ENCODE measurements around the gene KLHL12.

Gene KLHL12

DNA sequence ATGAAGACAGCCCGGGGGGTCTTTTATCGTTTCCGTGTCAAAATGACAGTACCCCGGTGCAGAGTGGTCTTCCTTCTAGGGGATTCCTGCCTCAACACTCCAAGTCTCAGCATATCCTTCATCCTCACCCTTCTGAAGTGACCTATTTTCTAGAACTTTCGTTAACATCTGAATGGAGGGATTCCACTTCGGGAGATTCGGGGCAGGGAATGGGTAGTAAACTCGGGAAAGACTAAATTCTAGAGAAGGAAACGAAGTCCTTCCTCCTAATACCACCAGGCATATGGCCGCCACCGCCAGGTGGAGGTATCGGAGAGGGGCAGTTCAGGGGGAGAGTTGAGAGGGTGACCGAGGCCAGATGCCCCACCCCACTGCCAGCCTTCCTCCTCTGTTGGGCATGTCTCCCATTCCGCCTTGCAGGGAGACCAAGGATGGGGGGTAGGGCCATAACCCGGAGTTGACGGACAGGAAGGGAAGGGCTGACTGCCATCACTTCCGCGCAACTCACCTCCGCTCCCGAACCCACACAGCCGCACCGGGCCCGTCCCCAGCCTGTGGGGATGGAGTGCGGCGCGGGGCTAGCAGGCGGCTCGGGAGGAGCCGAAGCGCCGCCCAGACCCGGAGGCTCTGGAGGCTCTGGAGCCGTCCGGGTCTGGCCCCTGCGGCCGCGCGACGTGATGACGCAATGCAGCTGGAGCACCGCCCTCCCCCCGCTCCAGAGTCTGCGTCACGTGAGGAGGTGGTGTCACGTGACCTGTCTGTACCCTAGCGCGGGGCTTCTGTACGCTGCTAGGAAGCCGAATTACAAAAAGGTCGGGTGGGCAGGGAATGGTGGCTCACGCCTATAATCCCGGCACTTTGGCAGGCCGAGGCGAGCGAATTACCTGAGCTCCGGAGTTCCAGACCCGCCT lies at the start of gene KLHL12:
KLHL12 (minus strand) TSS at position 654 of the 911 bp plus-strand sequence. CDS start 2,072 bp downstream, outside the sequence.
- peaks cover 40% of the 10 kb centered on the region for H3K4me1 Mint-ChIP-seq
- peak within 1 kb of the TSS; percentile 89 for H3K27ac Mint-ChIP-seq
- peak; percentile 98 for ATAC-seq
- no peaks in the 10 kb centered on the region for H3K27me3 Mint-ChIP-seq
- H3K4me3 Mint-ChIP-seq, result peak within 1 kb of the TSS; percentile 89
- no peaks in the 10 kb centered on the region for H3K9me3 Mint-ChIP-seq
- peaks cover 16% of the 10 kb centered on the region for H3K36me3 Mint-ChIP-seq

DNA sequence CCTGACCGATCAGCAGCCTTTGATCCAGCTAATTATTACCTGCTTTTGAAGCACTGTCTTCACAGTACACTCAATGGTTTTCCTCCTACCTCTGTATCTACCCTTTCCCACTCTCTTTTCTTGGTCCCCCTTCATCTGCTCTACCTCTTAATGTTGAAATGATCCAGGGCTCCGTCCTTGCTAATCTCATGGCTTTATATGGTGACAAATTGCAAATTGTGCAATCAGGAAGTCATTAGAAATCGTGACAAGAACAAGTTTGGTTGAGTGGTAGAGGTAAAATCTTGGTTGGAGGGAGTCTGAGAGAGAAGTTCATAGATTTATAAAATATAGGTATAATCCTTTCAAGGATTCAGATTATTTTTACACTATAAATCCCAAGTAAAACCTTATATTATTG lies 49.6 kb upstream of the KLHL12 start:
- no peaks in the 10 kb centered on the region for H3K4me1 Mint-ChIP-seq
- ATAC-seq, result no peak
- no peaks in the 10 kb centered on the region for H3K9me3 Mint-ChIP-seq
- H3K36me3 Mint-ChIP-seq, result no peaks in the 10 kb centered on the region
- H3K27me3 Mint-ChIP-seq, result peaks cover 20% of the 10 kb centered on the region
- H3K4me3 Mint-ChIP-seq, result no peak overlapping the region
- H3K27ac Mint-ChIP-seq, result no peak overlapping the region

DNA sequence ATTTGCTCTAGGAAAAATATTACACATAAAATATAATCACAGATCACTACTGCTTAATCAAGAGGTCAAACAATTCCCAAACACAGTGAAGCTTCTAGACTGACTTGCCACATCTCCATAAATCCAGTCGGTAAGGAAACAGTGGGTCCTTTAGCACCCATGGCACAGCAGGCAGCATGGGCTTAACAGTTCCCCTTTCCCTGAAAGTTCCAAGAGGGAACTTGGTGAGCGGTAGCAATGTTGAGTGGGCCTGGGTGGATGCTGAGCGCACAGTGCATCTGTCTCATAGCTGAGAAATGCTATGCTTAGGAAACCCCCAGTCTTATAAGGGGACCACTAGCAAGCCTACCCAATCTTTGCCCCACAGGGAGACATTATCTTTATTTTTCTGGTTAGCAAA lies 47.8 kb upstream of the KLHL12 start:
- no peak for ATAC-seq
- Mint-ChIP-seq H3K27me3 (peaks cover 14% of the 10 kb centered on the region), H3K4me3 (no peak overlapping the region), H3K27ac (no peak overlapping the region), H3K4me1 (no peaks in the 10 kb centered on the region), H3K36me3 (no peaks in the 10 kb centered on the region), H3K9me3 (no peaks in the 10 kb centered on the region)

DNA sequence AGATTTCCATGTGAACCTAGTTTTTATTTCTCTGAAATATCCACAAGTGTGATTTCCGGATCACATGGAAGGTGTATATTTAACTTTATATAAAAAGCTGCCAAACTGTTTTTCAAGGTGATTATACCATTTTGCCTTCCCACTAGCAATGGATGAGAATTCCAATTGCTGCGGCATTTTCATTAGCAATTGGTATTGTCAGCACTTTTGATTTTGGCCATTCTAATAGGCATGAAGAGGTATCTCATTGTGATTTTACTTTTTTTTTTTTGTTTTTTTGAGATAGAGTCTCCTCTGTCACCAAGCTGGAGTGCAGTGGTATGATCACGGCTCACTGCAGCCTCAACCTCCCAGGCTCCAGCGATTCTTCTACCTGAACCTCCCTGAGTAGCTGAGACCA lies 45.0 kb upstream of the KLHL12 start:
- Mint-ChIP-seq H3K4me3 (no peak overlapping the region), H3K9me3 (no peaks in the 10 kb centered on the region), H3K4me1 (peaks cover 18% of the 10 kb centered on the region), H3K27me3 (no peaks in the 10 kb centered on the region), H3K27ac (no peak overlapping the region), H3K36me3 (no peaks in the 10 kb centered on the region)
- ATAC-seq, result no peak

DNA sequence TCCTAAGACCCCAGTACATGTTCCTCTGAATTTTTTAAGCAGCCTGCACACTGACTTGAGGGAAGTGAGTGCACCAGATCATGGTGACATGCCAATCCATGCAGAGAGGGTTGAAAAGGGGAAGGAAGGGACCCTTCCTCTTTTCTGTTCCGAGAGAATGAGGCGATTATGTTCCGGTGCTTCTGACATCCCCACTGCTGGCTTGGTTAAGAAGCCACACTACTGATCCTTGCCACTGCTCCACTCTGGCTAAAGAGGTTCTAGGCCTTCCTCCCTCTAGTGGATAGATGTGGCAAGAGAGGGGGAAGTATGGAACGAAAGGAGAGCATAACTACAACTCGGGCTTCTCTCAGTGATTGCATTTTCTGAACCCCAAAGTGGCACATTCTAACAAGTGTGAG lies 41.9 kb upstream of the KLHL12 start:
- H3K4me3 Mint-ChIP-seq, result peak overlapping the region; percentile 45
- H3K27ac Mint-ChIP-seq, result peak overlapping the region; percentile 76
- H3K4me1 Mint-ChIP-seq, result peaks cover 40% of the 10 kb centered on the region

GRCh38 chr1:202968351-202968750 lies 41.3 kb upstream of the KLHL12 start:
- peak overlapping the region; percentile 76 for H3K27ac Mint-ChIP-seq
- H3K9me3 Mint-ChIP-seq, result no peaks in the 10 kb centered on the region
- H3K4me3 Mint-ChIP-seq, result peak overlapping the region; percentile 86

More for the DNA sequence above, 41.9 kb upstream of the KLHL12 start:
- peaks cover 9% of the 10 kb centered on the region for H3K36me3 Mint-ChIP-seq
- peak; percentile 82 for ATAC-seq
- H3K27me3 Mint-ChIP-seq, result no peaks in the 10 kb centered on the region
- H3K9me3 Mint-ChIP-seq, result no peaks in the 10 kb centered on the region

GRCh38 chr1:202967684-202968281 lies 40.7 kb upstream of the KLHL12 start:
- peak; percentile 27 for ATAC-seq
- no peaks in the 10 kb centered on the region for H3K27me3 Mint-ChIP-seq
- peaks cover 18% of the 10 kb centered on the region for H3K36me3 Mint-ChIP-seq
- H3K27ac Mint-ChIP-seq, result peak overlapping the region; percentile 76
- peaks cover 40% of the 10 kb centered on the region for H3K4me1 Mint-ChIP-seq
- H3K9me3 Mint-ChIP-seq, result no peaks in the 10 kb centered on the region
- peak overlapping the region; percentile 86 for H3K4me3 Mint-ChIP-seq

More at GRCh38 chr1:202968351-202968750, 41.3 kb upstream of the KLHL12 start:
- H3K4me1 Mint-ChIP-seq, result peaks cover 40% of the 10 kb centered on the region
- peaks cover 14% of the 10 kb centered on the region for H3K36me3 Mint-ChIP-seq
- H3K27me3 Mint-ChIP-seq, result no peaks in the 10 kb centered on the region
- ATAC-seq, result no peak

DNA sequence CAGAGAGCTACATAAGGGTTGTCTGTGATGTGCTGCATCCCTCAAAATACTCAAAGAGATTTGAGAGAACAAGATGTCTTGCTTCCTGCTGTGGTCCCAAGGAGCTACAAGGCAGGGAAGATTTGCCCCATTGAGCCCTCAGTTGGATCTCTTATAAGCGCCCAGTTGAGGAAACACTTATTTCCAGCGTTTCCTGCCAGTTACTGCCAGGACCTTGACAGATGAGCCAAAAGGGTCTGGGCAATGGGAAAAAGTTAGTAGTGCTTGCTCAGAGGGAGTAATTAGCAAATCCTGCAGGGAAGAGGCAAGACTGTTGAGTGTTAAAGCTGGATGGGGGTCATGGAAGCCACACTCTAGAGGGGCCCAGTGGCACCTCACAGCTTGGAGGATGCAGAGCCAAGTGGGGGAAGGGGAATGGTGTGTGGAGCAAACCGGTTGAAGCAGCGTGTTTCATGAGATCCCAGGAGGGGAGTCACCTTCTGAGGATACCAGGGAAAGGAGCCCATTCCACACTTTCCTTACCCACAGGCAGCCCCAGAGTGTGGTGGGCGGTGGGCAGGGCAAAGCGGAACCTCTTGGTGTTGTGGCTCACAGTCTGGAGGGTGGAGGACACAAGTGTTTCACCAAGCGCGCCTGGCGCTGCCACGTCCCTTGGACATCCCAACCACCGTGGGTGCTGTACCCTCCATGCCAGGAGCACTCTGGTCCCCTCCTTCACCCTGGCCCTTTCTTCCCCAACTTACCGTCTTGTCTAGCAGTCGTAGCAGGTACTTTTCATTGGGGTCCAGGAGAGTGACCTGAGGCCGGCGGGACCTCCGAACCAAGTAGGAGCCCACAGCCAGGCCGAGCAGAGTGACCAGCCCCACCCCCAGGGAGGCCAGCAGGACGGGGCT lies 39.2 kb upstream of the KLHL12 start:
- no peak for ATAC-seq
- peaks cover 40% of the 10 kb centered on the region for H3K4me1 Mint-ChIP-seq
- H3K27ac Mint-ChIP-seq, result peak overlapping the region; percentile 74
- no peaks in the 10 kb centered on the region for H3K27me3 Mint-ChIP-seq
- peak overlapping the region; percentile 85 for H3K4me3 Mint-ChIP-seq
- H3K9me3 Mint-ChIP-seq, result no peaks in the 10 kb centered on the region
- H3K36me3 Mint-ChIP-seq, result peaks cover 30% of the 10 kb centered on the region

GRCh38 chr1:202965422-202965821 lies 38.4 kb upstream of the KLHL12 start:
- no peak overlapping the region for H3K27ac Mint-ChIP-seq
- no peaks in the 10 kb centered on the region for H3K27me3 Mint-ChIP-seq
- H3K4me1 Mint-ChIP-seq, result peaks cover 40% of the 10 kb centered on the region
- no peak for ATAC-seq
- peaks cover 32% of the 10 kb centered on the region for H3K36me3 Mint-ChIP-seq
- no peak overlapping the region for H3K4me3 Mint-ChIP-seq
- H3K9me3 Mint-ChIP-seq, result no peaks in the 10 kb centered on the region

- peaks cover 32% of the 10 kb centered on the region for H3K36me3 Mint-ChIP-seq
- peaks cover 40% of the 10 kb centered on the region for H3K4me1 Mint-ChIP-seq
- H3K9me3 Mint-ChIP-seq, result no peaks in the 10 kb centered on the region
- no peak overlapping the region for H3K4me3 Mint-ChIP-seq
- H3K27me3 Mint-ChIP-seq, result no peaks in the 10 kb centered on the region
- H3K27ac Mint-ChIP-seq, result peak overlapping the region; percentile 66
- no peak for ATAC-seq
Measured at GRCh38 chr1:202964791-202965410, 37.9 kb upstream of the KLHL12 start.

DNA sequence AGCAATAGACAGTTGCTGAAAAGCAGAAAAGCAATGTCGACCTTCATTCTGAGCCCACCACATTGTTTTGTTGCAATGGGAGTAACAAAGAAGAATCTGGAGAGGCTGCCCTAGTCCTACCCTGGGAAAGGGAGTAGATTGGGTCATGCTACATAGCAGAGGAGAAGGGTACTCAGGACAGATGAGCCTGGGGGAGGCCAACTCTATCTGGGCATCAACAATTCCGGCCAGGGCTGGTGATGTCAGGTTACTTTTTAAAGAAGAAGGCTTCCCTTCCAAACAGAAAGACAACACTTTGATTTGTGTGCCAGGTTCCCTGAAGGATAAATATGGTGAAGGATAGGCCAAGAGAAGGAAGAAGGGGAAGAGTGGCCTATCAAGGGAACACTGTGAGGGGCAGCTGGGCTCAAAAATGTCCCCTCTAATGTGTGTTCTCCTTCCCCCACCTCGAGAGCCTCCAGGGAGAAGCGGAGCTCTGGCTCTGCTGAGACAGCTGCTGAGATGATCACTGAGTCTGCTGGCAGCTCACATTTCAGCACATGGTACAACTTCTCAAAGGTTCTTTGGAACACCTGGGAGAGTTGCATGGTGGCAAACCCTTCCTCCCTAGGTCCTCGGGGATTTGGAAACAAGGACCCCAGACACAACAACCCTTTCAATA lies 34.3 kb upstream of the KLHL12 start:
- Mint-ChIP-seq H3K27me3 (no peaks in the 10 kb centered on the region), H3K36me3 (peaks cover 32% of the 10 kb centered on the region), H3K4me1 (peaks cover 34% of the 10 kb centered on the region), H3K27ac (no peak overlapping the region), H3K9me3 (no peaks in the 10 kb centered on the region), H3K4me3 (no peak overlapping the region)
- ATAC-seq, result no peak

DNA sequence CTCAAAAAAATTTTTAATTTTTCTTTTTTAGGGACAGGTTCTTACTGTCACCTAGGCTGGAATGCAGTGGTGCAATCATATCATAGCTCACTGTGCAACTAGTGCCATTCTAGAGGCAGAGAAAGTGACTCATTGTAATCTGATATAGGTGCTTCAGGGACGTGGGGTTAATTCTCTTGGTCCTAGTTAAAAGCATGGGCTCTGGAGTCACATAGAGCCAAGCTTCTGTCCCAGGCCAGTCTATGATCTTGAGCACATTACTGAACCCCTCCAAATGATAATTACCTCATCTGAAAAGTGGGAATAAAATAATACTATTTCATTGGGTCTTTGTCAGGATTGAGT lies 32.2 kb upstream of the KLHL12 start:
- Mint-ChIP-seq H3K4me3 (no peak overlapping the region), H3K4me1 (peaks cover 24% of the 10 kb centered on the region), H3K27me3 (no peaks in the 10 kb centered on the region), H3K9me3 (no peaks in the 10 kb centered on the region), H3K36me3 (peaks cover 26% of the 10 kb centered on the region), H3K27ac (no peak overlapping the region)
- ATAC-seq, result no peak

DNA sequence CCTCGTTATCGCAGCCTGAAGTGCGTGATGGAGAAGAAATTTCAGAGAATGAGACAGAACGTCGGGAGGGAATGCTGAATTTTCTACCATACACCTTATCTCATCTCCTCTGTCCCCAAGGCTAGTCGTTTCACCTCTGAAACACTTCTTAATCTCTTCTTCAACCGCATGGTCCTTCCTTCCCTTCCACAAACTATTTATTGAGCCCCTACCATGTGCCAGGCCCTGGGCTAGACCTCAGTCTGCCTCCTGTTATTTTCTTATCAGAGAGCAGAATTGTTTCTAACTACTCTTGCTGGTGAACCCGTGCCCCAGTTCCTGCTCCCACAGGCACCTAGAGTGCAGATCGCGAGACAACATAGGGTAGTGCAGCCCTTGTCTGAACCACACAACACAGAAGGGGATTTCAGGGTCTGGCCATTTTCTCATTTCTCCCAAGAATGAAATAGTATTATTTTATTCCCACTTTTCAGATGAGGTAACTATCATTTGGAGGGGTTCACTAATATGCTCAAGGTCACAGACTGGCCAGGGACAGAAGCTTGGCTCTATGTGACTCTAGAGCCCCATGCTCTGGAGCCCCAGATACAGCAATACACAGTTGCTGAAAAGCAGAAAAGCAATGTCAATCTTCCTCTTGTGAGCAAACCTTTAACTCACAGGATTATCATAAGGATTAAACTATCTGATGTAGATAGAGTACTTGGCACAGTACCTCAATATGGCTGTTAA lies 31.7 kb upstream of the KLHL12 start:
- H3K36me3 Mint-ChIP-seq, result peaks cover 26% of the 10 kb centered on the region
- no peaks in the 10 kb centered on the region for H3K27me3 Mint-ChIP-seq
- no peaks in the 10 kb centered on the region for H3K9me3 Mint-ChIP-seq
- H3K27ac Mint-ChIP-seq, result peak overlapping the region; percentile 68
- H3K4me3 Mint-ChIP-seq, result peak overlapping the region; percentile 82
- ATAC-seq, result peak; percentile 25
- H3K4me1 Mint-ChIP-seq, result peaks cover 29% of the 10 kb centered on the region

All from stimulated activated memory B cell treated with anti-CD40 and anti-IgM and Interleukin-4, amounts not matched to agents 10 μg/mL and 1 μg/mL and 100 μg/mL, for 72 hours (primary cell).